G401.6 (cell line): Measurements from ENCODE around the gene TMPRSS4.

ENCODE experiments used
- FAIRE-seq: peaks from 2 replicates; lab custom pipeline; 2012; peaks lifted over from hg19 to GRCh38; lab: Jason Lieb, UNC

The TMPRSS4 gene

GRCh38 chr11:118138839-118139420, 62.1 kb downstream of the TMPRSS4 start:
- FAIRE-seq = no peak

DNA sequence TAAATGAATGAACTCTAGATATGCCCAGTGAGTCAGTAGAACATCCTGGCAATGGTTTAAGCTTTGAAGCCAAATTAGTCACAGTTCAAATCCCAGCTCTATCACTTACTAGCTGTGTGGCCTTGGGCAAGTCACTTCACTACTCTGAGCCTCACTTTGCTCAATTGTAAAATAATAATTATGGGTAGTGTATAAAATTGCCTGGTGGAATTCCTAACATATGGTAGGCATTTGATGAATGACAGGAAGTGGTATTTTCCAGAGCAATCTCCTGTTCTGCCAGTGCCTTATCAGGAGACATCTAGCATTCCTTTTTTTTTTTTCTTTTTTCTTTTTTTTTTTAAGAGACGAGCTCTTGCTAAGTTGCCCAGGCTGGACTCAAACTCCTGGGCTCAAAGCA, 62.7 kb downstream of the TMPRSS4 start:
- FAIRE-seq = no peak

GRCh38 chr11:118142081-118142480, 65.2 kb downstream of the TMPRSS4 start:
- FAIRE-seq = no peak

DNA sequence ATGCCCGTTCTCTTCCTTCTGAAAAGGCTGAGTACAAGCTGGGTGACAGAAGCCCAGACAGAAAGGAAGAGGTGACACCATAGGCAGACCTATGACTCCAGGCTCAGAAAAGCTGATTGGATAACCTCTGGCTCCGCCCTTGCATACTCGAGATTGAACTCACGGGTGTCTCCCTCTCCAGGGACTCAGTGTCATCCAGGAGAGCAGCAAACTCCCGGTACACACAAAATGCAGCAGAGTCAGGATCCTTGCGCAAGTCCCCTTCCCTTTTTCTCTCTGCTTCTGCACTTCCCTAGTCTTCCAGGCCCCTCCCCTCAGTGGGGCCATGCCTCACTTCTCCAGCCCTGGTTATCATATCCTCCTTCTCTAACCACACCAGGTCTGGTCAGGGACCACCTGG, 65.9 kb downstream of the TMPRSS4 start:
- no peak for FAIRE-seq

DNA sequence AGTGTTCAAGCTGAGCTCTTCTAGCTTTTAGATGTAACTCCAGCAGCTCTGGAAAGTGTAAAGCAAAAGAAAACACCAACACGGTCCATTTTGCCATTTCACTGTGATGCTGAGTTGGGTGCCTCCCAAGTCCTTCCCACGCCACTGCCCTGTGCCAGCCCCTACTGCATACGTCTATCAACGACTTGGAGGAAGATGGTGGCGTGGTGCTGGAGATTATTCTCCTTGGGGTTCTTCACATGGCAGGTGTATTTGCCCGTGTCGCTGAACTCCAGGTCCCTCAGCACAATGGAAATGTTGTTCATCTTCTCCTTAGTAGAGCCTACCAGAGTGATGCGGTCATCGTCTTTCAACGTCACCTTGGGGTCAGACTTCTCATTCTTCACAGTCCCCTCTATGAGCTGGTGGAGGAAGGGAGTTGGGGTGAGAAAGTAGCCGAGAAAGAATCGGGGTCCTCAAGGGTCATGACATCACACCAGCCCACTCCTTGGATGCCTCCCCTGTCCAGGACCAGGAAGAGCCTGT, 66.8 kb downstream of the TMPRSS4 start:
- FAIRE-seq = no peak

DNA sequence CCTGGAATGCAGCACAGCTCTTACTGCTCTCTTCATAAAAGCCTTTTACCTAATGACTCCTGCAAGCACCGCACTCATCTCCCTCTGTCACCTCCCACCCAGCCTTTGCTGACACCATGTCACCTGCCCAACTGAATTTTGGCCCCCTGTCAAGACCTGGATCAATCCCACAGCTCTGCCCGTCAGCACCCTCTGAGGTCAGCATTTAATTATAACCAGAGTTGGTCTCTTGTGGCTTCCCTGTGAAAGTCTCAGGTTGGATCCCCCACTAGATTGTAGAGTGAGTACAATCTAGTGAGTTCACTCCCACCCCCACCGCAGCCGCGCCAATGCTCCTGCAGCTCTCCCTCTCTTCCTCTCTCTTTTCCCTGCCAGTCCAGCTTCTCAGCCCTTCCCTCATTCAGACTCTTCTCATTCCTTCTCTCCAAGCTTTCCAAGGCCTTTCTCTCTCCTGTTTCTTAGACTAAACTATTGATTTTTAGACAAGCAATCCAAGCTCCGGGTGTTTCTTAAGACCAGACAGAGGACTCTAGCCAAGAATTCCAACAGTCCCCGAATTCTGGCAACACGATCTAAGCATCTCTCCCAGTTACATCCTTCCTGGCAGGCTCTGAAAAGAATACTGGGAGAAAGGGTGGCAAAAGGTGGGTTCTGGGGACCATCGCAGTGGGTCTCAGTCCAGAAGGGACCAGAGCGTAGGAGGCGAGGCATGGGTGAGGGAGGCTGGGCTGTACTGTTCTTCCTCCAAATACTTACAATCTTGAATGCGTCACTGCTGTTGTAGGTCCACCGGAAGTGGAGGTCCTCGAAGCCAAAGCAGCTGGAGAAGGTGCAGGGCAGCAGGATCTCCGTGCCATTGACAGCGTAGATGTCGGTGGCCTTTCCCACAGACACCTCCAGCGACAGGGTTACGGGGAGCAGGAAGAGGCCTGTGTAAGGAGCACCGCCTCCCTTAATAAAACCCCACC, 67.7 kb downstream of the TMPRSS4 start:
- FAIRE-seq = no peak

DNA sequence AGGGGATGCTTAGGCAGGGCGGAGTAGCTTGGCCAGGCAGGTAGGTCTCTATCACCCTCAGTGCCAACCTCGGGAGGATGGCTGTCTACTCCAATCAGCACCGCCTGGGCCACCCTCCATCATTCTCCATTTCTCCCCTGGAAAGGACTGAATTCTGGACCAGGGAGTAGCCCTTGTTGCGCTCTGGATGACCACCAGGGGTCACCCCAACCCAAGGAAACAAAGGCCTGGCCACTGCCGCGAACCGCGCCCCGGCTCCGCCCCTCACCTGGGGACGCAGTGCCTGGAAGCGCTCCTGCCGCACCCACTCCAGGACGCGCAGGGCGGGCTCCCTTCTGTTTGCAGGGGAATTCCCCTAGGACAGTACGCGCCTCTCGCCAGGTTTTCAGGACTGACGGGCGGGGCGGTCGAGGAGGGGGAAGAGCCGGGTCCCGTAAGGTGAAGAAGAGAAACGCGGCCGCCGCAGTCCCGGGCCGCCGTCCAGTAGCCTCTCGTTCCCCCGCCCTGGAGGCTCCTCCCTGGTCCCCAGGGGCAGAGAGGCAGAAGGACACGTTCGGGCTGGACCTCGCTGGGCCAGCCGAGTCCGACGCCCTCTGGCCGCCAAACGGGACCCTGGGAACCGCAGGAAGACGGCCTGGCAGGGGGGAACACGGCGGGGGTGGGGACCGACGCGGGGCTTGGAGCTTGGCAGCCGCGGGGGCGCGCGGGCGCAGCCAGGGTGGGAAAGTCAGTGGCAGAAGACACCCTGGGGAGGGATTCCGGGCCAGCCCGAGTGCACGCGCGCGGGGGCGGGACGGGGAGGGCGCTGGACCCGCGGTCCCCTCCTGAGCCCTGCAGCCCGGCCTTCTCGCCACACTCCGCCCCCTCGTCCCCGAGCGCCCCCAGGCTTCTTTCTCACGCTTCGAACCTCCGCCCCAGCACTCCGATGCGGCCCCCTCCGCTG, 68.7 kb downstream of the TMPRSS4 start:
- peak; percentile 19 for FAIRE-seq

GRCh38 chr11:118146554-118146953, 69.7 kb downstream of the TMPRSS4 start:
- no peak for FAIRE-seq

DNA sequence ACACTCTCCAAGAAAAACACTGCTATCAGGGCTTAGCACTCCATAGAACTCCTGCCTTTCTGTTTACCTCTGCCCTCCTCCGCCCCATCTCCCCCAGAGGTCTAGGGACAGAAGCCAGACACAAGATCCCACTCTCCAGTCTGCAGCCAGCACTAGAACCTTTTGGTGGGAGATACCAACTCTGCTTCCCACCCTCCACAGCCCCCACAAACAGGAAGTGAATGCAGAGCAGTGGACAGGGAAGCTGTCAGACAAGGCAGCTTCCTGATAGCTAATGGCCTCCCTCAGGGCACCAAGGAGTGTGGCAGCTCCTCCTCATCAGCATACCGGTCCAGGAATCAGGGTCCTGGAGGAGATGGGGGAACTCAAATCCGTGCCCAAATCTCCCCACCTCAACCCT, 70.6 kb downstream of the TMPRSS4 start:
- no peak for FAIRE-seq

DNA sequence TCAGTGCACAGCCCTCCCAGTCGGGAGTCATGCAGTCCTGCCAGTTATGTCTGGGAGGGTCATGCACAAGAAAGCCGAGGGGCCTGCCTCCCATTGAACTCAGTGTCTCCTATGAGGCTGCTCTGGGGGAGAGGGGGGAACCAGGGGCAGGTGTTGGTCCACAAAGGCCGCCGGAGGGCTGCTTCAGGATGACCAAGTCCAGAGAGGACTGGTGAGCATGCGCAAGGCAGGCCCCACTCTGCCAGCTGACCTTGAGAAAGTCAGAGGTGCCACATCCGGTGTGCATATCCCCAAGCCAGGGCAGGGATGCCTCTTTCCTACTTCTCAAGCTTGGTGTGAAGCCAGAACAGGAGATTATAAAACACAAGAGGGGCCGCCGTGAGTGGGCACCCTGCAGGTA, 71.4 kb downstream of the TMPRSS4 start:
- FAIRE-seq = no peak

DNA sequence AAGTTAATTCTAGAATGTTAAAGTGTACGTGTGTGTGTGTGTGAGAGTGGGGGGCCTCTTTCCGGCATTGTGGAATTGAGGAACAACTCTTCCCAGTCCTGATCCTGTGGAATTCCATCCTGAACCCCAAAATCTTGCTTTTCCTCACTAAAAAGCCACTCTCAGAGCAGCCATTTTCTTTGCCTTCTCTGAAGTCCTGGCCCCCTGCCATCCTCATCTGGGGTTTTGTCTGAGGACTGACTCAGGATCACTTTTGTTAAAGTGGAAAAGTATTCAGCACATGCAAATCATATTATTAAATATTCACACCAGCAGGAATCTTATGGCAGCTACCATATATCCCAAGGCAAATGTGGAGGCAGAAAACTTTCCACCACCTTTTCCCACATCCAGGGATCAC, 72.0 kb downstream of the TMPRSS4 start:
- no peak for FAIRE-seq

DNA sequence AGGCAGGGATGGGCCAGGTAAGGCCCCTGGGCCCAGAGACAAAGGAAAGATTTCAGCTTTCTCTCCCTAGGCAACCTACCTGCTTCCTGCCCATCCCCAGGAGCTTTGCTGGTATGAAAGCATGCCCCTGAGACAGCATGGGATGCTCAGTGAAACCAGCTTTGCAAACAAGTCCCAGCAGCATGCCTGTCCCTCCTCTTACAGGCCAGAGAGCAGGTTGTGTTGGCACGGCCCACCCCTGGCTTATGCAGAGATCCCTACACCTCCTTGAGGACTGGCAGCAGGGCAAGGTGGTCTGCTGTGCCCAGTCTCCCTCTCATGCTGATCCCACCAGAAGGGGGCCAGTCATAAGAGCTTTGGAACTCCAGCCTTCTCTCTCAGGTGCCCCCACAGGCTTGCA, 72.6 kb downstream of the TMPRSS4 start:
- FAIRE-seq = no peak

DNA sequence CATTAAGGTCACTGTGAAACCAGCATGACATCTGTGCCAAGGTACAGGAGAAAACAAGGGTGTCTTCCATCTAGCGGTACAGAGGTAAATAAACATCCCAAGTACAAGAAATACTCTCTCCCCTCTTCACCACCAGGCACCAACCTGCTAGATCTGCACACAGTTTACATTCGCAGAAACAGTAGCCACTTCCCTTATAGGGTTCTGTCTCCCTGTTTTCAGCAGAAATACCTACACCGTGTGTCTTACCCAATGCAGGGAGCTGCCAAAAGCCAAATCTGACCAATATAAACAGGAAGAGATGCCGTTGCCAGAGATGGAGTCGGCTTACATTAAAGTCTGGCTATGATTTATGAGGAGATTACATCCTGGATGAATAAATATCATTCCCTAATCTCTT, 74.6 kb downstream of the TMPRSS4 start:
- no peak for FAIRE-seq

DNA sequence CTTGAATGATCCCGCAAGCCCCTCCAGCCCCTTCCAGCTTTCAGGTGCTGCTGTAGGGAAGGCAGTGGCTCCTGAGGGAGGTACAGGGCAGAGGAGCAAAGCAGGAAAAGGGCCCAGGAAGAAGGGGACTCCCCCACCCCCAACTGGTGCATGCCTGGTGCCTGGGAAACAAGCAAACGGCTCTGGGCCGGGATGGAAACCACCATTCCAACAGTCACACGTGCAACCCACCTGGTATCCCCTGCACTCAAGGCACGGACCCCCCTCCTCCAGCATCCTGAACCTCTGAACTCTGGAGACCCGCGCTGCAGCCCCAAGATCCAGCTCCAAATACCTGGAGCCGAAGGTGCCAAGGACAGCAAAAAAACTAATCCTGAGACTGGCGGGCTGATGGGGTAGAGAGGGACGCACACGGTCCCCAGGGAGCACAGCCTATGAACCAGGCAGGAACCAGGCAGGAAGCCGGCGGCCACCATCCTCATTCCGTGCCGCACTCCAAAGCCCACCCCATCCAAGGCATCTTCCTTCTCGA, 75.2 kb downstream of the TMPRSS4 start:
- FAIRE-seq = no peak

DNA sequence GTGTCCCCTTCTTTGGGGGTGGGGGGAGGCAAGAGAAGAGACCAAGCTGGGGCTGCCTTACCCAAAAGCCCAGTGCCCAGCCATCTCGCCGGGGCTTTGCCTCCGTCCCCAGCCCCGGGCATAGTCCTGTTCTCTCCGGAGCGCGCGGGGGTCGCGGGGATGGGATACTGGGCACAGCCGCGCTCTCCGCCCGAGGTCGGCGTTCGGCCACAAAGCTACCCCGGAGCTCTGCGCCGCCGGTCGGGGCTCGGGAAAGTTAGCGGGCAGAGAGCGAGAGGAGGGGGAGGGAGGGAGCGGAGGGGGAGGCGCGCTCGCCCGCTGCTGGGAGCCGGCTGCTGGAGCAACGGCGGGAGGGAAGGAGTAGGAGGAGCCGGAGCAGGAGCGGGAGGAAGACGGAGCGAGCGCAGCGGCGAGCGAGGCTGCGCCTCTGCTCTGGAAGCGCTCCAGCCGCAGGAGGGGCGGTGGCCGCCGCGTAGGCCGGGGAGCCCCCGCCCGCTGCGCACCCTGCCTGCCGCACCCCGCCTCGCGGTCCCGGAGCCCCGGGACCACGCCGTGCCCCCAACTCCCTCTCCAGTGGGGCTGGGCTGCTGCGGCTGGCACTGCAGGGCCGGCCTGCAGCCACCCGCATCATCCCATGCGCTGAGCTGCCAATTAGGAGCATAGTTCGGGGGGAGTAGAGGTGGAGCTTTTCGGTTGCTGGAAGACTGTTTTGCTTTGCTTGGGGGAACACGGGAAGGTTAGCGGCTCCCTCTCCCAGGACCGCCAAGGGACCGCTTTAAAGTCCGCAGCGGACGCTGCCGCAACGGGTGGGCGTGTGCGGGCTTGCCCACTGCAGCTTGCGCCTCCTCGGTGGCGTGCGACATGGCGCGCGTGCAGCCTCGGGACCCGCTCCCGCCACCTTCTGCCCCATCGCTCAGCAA, 75.9 kb downstream of the TMPRSS4 start, which contains the start of gene SCN4B:
SCN4B (minus strand) TSS at position 272 of the 920 bp plus-strand sequence; CDS start at position 122, 150 bp downstream.
- FAIRE-seq = no peak

DNA sequence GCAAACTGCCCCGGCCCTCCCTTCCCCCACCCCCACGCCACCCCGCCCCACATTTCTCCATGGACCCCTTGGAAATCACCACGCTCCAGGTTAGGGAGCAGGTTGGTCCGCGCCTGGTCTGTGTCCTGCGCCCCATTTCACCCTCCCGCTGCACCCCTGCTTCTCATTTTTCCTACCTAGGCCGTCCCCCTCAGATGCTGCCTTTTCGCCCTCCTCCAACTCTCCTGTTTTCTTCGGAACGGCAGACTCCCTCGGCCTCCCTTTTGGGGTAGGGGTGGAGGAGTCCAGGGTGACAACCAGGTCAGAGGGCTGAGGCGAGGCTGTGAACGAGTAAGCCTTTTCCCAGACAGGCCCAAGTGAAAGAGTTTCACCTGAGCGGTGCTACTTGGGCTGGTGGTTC, 76.6 kb downstream of the TMPRSS4 start:
- FAIRE-seq = no peak

DNA sequence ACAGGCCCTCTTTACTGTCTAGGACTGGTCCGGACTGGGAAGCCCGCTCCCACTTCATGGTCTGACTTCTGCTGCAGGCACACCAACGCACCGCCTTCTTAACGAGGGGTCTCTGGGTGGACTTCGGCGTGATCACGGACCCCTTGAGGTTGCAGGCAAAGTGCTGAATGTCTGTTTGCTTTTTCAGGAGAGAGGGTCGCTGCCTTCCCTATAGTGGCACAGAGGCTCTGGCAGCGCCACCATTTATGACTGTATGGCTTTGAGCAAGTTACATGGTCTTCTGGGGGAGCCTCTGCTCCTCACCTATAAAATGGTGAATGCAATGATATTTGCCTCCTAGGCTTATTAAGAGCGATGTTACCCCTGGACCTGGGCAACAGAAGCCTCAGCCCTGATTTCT, 77.1 kb downstream of the TMPRSS4 start:
- FAIRE-seq = no peak

DNA sequence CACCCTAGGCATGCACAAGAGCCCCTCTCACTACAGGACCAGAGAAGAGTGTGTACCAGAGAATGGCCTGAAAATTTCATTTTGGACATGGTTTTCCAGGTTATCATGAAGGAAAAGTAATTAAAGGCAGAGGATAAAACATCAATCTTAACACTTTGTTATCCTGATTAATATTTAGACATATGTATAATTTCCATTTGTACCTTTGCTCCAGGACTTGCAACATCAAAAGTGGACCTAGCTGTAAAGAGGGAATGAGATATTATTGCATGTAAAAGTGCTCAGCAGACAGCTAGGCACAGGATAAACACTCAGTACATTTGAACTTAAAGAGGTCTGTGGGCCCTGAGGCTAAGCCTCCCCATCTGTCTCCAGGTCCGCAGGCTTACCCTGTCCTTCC, 77.8 kb downstream of the TMPRSS4 start:
- FAIRE-seq = no peak

- FAIRE-seq = no peak
These were observed 79.1 kb downstream of the TMPRSS4 start for GRCh38 chr11:118155776-118156530.

GRCh38 chr11:118156531-118157185, 79.8 kb downstream of the TMPRSS4 start:
- no peak for FAIRE-seq
